Measurements from ENCODE around the gene SDK1. TPM values are rescaled to one million over a fixed set of nuclear protein-coding genes. Genes with fewer than 3 reads are reported as not detected.
"Not testable (repeated sequence)": the region's sequence is repeated elsewhere in the genome, so short reads cannot be mapped to it uniquely, and the experiment has no call there.

SDK1 gene
- total and polyA plus RNA-seq, 2 donors (not counting 3 experiments of a cell fraction or from before 2014, with no cell fraction given) = 1.6 to 3.9 TPM

DNA sequence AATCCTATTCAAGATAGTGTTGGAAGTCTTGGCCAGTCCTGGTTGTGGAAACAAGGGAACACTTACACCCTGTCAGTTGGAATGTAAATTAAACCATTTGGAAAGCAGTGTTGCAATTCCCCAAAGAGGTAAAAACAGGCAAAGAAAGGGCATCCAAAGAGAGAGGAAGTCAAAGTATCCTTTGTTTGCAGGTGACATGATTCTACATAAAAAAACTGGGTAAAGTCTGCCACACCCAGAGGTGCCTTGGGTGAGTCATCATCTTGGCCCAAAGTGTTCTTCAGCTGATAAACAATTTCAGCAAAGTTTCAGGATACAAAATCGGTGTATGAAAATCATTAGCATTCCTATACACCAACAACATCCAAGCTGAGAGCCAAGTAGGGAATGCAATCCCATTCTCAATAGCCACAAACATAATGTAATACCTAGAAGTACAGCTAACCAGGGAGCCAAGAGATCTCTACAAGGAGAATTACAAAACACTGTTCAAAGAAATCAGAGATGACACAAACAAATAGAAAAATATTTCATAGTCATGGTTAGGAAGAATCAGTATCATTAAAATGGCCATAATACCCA, 278.7 kb downstream of the SDK1 start:
- TF ChIP-seq EZH2 (IDR thresholded peaks at IDR 0.05; ENCODE audit: borderline replicate concordance, low read depth, low read length, severe bottlenecking) (no peak), FOS (IDR thresholded peaks at IDR 0.05; ENCODE audit: borderline replicate concordance, insufficient read depth, low read length) (no peak), POLR2A (IDR thresholded peaks at IDR 0.05; ENCODE audit: low read depth, low read length) (no peak), MYC (IDR thresholded peaks at IDR 0.05; ENCODE audit: low read depth, low read length) (no peak), POLR2AphosphoS5 (IDR thresholded peaks at IDR 0.05; ENCODE audit: insufficient read depth, low read depth, low read length) (no peak), GATA2 (IDR thresholded peaks at IDR 0.05; ENCODE audit: insufficient read depth, insufficient read length, low read depth, low read length) (no peak), JUN (IDR thresholded peaks at IDR 0.05; ENCODE audit: borderline replicate concordance, insufficient read depth, insufficient read length, low read depth) (no peak)
- TF ChIP-seq, protein P1, sequence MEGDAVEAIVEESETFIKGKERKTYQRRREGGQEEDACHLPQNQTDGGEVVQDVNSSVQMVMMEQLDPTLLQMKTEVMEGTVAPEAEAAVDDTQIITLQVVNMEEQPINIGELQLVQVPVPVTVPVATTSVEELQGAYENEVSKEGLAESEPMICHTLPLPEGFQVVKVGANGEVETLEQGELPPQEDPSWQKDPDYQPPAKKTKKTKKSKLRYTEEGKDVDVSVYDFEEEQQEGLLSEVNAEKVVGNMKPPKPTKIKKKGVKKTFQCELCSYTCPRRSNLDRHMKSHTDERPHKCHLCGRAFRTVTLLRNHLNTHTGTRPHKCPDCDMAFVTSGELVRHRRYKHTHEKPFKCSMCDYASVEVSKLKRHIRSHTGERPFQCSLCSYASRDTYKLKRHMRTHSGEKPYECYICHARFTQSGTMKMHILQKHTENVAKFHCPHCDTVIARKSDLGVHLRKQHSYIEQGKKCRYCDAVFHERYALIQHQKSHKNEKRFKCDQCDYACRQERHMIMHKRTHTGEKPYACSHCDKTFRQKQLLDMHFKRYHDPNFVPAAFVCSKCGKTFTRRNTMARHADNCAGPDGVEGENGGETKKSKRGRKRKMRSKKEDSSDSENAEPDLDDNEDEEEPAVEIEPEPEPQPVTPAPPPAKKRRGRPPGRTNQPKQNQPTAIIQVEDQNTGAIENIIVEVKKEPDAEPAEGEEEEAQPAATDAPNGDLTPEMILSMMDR (IDR thresholded peaks at IDR 0.05; ENCODE audit: extremely low read depth in 1 of 2, insufficient read depth in 1 of 2, low read depth in 1 of 2, low read length in 2 of 2) = no peak
- TF ChIP-seq, protein P2, sequence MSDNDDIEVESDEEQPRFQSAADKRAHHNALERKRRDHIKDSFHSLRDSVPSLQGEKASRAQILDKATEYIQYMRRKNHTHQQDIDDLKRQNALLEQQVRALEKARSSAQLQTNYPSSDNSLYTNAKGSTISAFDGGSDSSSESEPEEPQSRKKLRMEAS (IDR thresholded peaks at IDR 0.05; ENCODE audit: insufficient read depth, insufficient read length) = no peak
- Histone ChIP-seq H3K4me3 (replicated peaks in 1 of 3; ENCODE audit: insufficient read depth in 1 of 3, low read depth in 1 of 3, low read length in 3 of 3) (no peak overlapping the region), H3K9me3 (replicated peaks; ENCODE audit: control insufficient read depth, insufficient read depth, low read length) (no peaks in the 10 kb centered on the region), H3K27me3 (ENCODE audit: control insufficient read depth in 2 of 2, insufficient read depth in 2 of 2, low read length in 2 of 2) (no peaks in the 10 kb centered on the region), H3K4me2 (ENCODE audit: insufficient read depth, low read length) (no peak overlapping the region), H4K20me1 (replicated peaks; ENCODE audit: control insufficient read depth, extremely low read depth, insufficient read depth, low read length) (no peaks in the 10 kb centered on the region), H3K36me3 (ENCODE audit: control insufficient read depth in 2 of 2, extremely low read depth in 1 of 2, insufficient read depth in 2 of 2, low read length in 2 of 2) (no peaks in the 10 kb centered on the region), H3K79me2 (ENCODE audit: control insufficient read depth, insufficient read depth, low read length) (no peaks in the 10 kb centered on the region), H2AFZ (ENCODE audit: low read depth, low read length) (no peak overlapping the region), H3K27ac (ENCODE audit: insufficient read depth, low read depth, low read length) (no peak overlapping the region), H3K9me1 (replicated peaks; ENCODE audit: control insufficient read depth, extremely low read depth, insufficient read depth, low read length) (no peaks in the 10 kb centered on the region), H3K9ac (replicated peaks; ENCODE audit: extremely low read depth, insufficient read depth, low read length) (no peak overlapping the region), H3K4me1 (ENCODE audit: control insufficient read depth, extremely low read depth, insufficient read depth, low read length) (no peaks in the 10 kb centered on the region)
- dilution Hi-C loops (cut with MboI; ENCODE audit: extremely low pct_ligation_motif_present, low sequenced_read_pairs) = no loop called here
- FAIRE-seq (no peak), DNase-seq (ENCODE audit: low read depth, low spot score) (no peak)
- no TSS peak for BruUV-seq (replicated peaks)
- CTCF ChIA-PET = no interaction called here
- POLR2A ChIA-PET = no interaction called here
- intact Hi-C loops (cut with micrococcal nuclease) = no loop called here

DNA sequence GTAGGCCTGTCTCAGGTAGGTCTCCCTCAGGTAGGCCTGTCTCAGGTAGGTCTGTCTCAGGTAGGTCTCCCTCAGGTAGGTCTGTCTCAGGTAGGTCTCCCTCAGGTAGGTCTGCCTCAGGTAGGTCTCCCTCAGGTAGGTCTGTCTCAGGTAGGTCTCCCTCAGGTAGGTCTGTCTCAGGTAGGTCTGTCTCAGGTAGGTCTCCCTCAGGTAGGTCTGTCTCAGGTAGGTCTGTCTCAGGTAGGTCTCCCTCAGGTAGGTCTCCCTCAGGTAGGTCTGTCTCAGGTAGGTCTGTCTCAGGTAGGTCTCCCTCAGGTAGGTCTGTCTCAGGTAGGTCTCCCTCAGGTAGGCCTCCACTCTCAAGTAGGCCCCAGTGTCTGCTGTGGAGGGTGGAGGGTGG, 281.1 kb downstream of the SDK1 start:
- H3K27me3 ChIP-seq (ENCODE audit: control insufficient read depth in 2 of 2, insufficient read depth in 2 of 2, low read length in 2 of 2); H3K27ac ChIP-seq (ENCODE audit: insufficient read depth, low read depth, low read length); BruUV-seq (replicated peaks); H3K36me3 ChIP-seq (ENCODE audit: control insufficient read depth in 2 of 2, extremely low read depth in 1 of 2, insufficient read depth in 2 of 2, low read length in 2 of 2); CTCF ChIA-PET; DNase-seq (ENCODE audit: low read depth, low spot score); dilution Hi-C loops (cut with MboI; ENCODE audit: extremely low pct_ligation_motif_present, low sequenced_read_pairs); FAIRE-seq; H3K4me2 ChIP-seq (ENCODE audit: insufficient read depth, low read length); intact Hi-C loops (cut with micrococcal nuclease); H3K9me1 ChIP-seq (replicated peaks; ENCODE audit: control insufficient read depth, extremely low read depth, insufficient read depth, low read length); H3K4me1 ChIP-seq (ENCODE audit: control insufficient read depth, extremely low read depth, insufficient read depth, low read length); POLR2A ChIA-PET; H3K9ac ChIP-seq (replicated peaks; ENCODE audit: extremely low read depth, insufficient read depth, low read length); H4K20me1 ChIP-seq (replicated peaks; ENCODE audit: control insufficient read depth, extremely low read depth, insufficient read depth, low read length); H3K79me2 ChIP-seq (ENCODE audit: control insufficient read depth, insufficient read depth, low read length); H2AFZ ChIP-seq (ENCODE audit: low read depth, low read length); H3K9me3 ChIP-seq (replicated peaks; ENCODE audit: control insufficient read depth, insufficient read depth, low read length); H3K4me3 ChIP-seq (replicated peaks in 1 of 3; ENCODE audit: insufficient read depth in 1 of 3, low read depth in 1 of 3, low read length in 3 of 3): not testable (repeated sequence)

Measured in endothelial cell of umbilical vein (primary cell).